GM23248 (cell line): ENCODE data around the gene SEC16A.

Experiments
- EZH2 ChIP-seq: fragments of 200-600 bp; sonication (generic); IDR thresholded peaks from 2 replicates; pipeline ENCODE4 v1.6.1; 2018; ENCODE audit warnings: antibody characterized with exemption, mild to moderate bottlenecking; ENCODE audit not compliant: insufficient read depth, poor library complexity, severe bottlenecking
- EZH2phosphoT487 ChIP-seq: fragments of 200-600 bp; sonication (generic); IDR thresholded peaks from 2 replicates; pipeline ENCODE4 v1.6.1; 2018; ENCODE audit warnings: antibody characterized with exemption, moderate library complexity, mild to moderate bottlenecking, low read depth; ENCODE audit not compliant: insufficient read depth

GRCh38 chr9:136436055-136436634 lies 46.7 kb downstream of the SEC16A start:
- TF ChIP-seq EZH2phosphoT487 (no peak), EZH2 (no peak)
